K562 (cell line): ENCODE results near the gene CREB5. TPM values are rescaled to one million over a fixed set of nuclear protein-coding genes. Genes with fewer than 3 reads are reported as not detected.

Source experiments
- ATAC-seq: fragments of 200-7000 bp; cut with Tn5 transposase; 3 replicates; pipeline ENCODE4 v1.9.1; 2020; ENCODE audit warnings: moderate library complexity
- BruUV-seq: library from RNA; stranded (reverse); fragments of 400-500 nt; replicated peaks from 2 replicates; lab custom pipeline; 2021; lab: Mats Ljungman, UMichigan
- CTCF ChIA-PET: fragments of 300-600 bp; formaldehyde crosslinking; extraction: SDS; loops from one replicate; lab custom pipeline; 2021; ENCODE audit warnings: low intra/inter-chr PET ratio; lab: Yijun Ruan, JAX
- POLR2A ChIA-PET: fragments of 300-600, 350-650 bp; sonication (Branson Sonifier 250); formaldehyde crosslinking; extraction: SDS; loops from one replicate; lab custom pipeline; 2021; ENCODE audit warnings: antibody characterized with exemption, inconsistent platforms; lab: Yijun Ruan, JAX
- DNase-seq, 4 experiments: peaks; one replicate each; pipeline versions ENCODE4 v3.0.0 to v3.0.0-alpha.2; 2011 to 2018; ENCODE audit warnings: low spot score in 3 of 4, mixed read lengths in 3 of 4; ENCODE audit errors: extremely low read depth in 1 of 4
- FAIRE-seq: peaks from 2 replicates; lab custom pipeline; 2011; peaks lifted over from hg19 to GRCh38; lab: Jason Lieb, UNC
- H2AFZ ChIP-seq: 2 replicates; pipeline ENCODE4 v1.6.0; 2011; ENCODE audit warnings: low read depth, low read length, control low read depth, inconsistent platforms
- H3K27ac ChIP-seq: fragments of 200-600 bp; 3 replicates; pipeline ENCODE4 v1.8.0; 2011; ENCODE audit warnings: low read depth, mild to moderate bottlenecking, control low read depth, inconsistent platforms, low read length, moderate library complexity, mixed read lengths; ENCODE audit errors: extremely low read depth
- H3K27me3 ChIP-seq, 2 experiments: fragments of 300-600 bp in 1 of 2; 2 replicates in 1 of 2; 3 replicates in 1 of 2; pipeline versions ENCODE4 v1.6.0 to v1.8.0; 2011; ENCODE audit warnings: inconsistent platforms in 2 of 2, low read length in 2 of 2, mild to moderate bottlenecking in 1 of 2, mixed read lengths in 1 of 2, moderate library complexity in 1 of 2; ENCODE audit not compliant: control insufficient read depth in 2 of 2, insufficient read depth in 2 of 2
- H3K36me3 ChIP-seq: fragments of 300-600 bp; 3 replicates; pipeline ENCODE4 v1.8.0; 2011; ENCODE audit warnings: mild to moderate bottlenecking, low read length, inconsistent platforms; ENCODE audit not compliant: control insufficient read depth, insufficient read depth
- H3K4me1 ChIP-seq, 2 experiments: fragments of 200-600 bp in 1 of 2; replicated peaks in 1 of 2; 2 replicates in 1 of 2; 3 replicates in 1 of 2; pipeline versions ENCODE4 v1.5.1 to v1.8.0; 2011; ENCODE audit warnings: inconsistent platforms in 2 of 2, low read length in 2 of 2, mild to moderate bottlenecking in 1 of 2, mixed read lengths in 1 of 2, moderate library complexity in 1 of 2; ENCODE audit not compliant: control insufficient read depth in 2 of 2, insufficient read depth in 2 of 2
- H3K4me2 ChIP-seq: 2 replicates; pipeline ENCODE4 v1.6.1; 2011; ENCODE audit warnings: low read length, control low read depth, inconsistent platforms, mixed read lengths; ENCODE audit not compliant: insufficient read depth
- H3K4me3 ChIP-seq: fragments of 200-600 bp; sonication (generic), shearing (Covaris generic); 2 replicates; pipeline ENCODE4 v1.5.1; 2016; ENCODE audit warnings: control low read depth, inconsistent platforms
- H3K79me2 ChIP-seq: fragments of 200-600 bp; 3 replicates; pipeline ENCODE4 v1.8.0; 2011; ENCODE audit warnings: low read length, inconsistent platforms; ENCODE audit not compliant: control insufficient read depth, insufficient read depth
- H3K9ac ChIP-seq, 2 experiments: 2 replicates each; pipeline versions ENCODE4 v1.6.0 to v1.6.1; 2011; ENCODE audit warnings: low read depth in 2 of 2, low read length in 2 of 2, control low read depth in 1 of 2, inconsistent platforms in 1 of 2, mild to moderate bottlenecking in 1 of 2, mixed read lengths in 1 of 2; ENCODE audit not compliant: insufficient read depth in 1 of 2
- H3K9me1 ChIP-seq: one replicate; pipeline ENCODE4 v1.6.0; 2011; ENCODE audit warnings: inconsistent platforms, mild to moderate bottlenecking, low read length, moderate library complexity; ENCODE audit not compliant: control insufficient read depth, insufficient read depth
- H3K9me3 ChIP-seq: replicated peaks from 2 replicates; pipeline ENCODE4 v1.5.1; 2011; ENCODE audit warnings: low read depth, low read length, inconsistent platforms; ENCODE audit not compliant: control insufficient read depth, insufficient read depth
- H4K20me1 ChIP-seq: replicated peaks from 2 replicates; pipeline ENCODE4 v1.6.1; 2011; ENCODE audit warnings: low read length, inconsistent platforms, mixed read lengths; ENCODE audit not compliant: control insufficient read depth, insufficient read depth
- HMG20B ChIP-seq: fragments of 250-450 bp; sonication (Bioruptor Pico); IDR thresholded peaks from 2 replicates; pipeline ENCODE4 v1.5.0; 2021; ENCODE audit warnings: mild to moderate bottlenecking
- JUND ChIP-seq, 2 experiments: IDR thresholded peaks; 2 replicates in 1 of 2; 3 replicates in 1 of 2; pipeline ENCODE4 v1.6.1; 2011; ENCODE audit warnings: borderline replicate concordance in 2 of 2, low read depth in 2 of 2, low read length in 2 of 2, improper control_type of control experiment in 1 of 2, missing biosample characterization in 1 of 2, missing genetic modification characterization in 1 of 2, missing genetic modification reagents in 1 of 2
- MEF2A ChIP-seq: IDR thresholded peaks from 2 replicates; pipeline ENCODE4 v1.6.1; 2011; ENCODE audit warnings: low read depth, mild to moderate bottlenecking, low read length, moderate library complexity; ENCODE audit not compliant: control insufficient read depth
- NCOA6 ChIP-seq: fragments of 450-650 bp; IDR thresholded peaks from 2 replicates; pipeline ENCODE4 v1.6.1; 2017; ENCODE audit warnings: mild to moderate bottlenecking
- PCBP1 ChIP-seq: fragments of 200-400 bp; formaldehyde crosslinking; IDR thresholded peaks from 2 replicates; pipeline ENCODE4 v1.6.1; 2018; ENCODE audit warnings: mild to moderate bottlenecking, low read depth, low read length; ENCODE audit not compliant: poor library complexity, severe bottlenecking
- RBM25 ChIP-seq: fragments of 200-400 bp; formaldehyde crosslinking; IDR thresholded peaks from 2 replicates; pipeline ENCODE4 v1.6.1; 2018; ENCODE audit warnings: low read length, low read depth, moderate library complexity; ENCODE audit not compliant: severe bottlenecking
- TCF3 ChIP-seq: sonication (generic); formaldehyde crosslinking; IDR thresholded peaks from 2 replicates; pipeline ENCODE4 v1.4.0; 2020; ENCODE audit warnings: mild to moderate bottlenecking, missing genetic modification reagents
- ZC3H11A ChIP-seq: IDR thresholded peaks from 2 replicates; pipeline ENCODE4 v1.6.1; 2012; ENCODE audit warnings: low read depth, low read length, improper control_type of control experiment
- ZFP36 ChIP-seq: fragments of 150-350 bp; IDR thresholded peaks from 2 replicates; pipeline ENCODE4 v1.6.1; 2018; ENCODE audit warnings: low read length, low read depth; ENCODE audit not compliant: partially characterized antibody
- ZNF197 ChIP-seq: fragments of 200-800 bp; sonication (Bioruptor generic); IDR thresholded peaks from 2 replicates; pipeline ENCODE4 v1.6.1; 2016; ENCODE audit warnings: low read depth, missing genetic modification characterization, missing compliant biosample characterization
- ZNF224 ChIP-seq: sonication (generic); formaldehyde crosslinking; IDR thresholded peaks from 2 replicates; pipeline ENCODE4 v1.8.0; 2022; ENCODE audit warnings: mild to moderate bottlenecking, missing genetic modification reagents
- ZNF589 ChIP-seq: fragments of 200-800 bp; sonication (Bioruptor generic); IDR thresholded peaks from 2 replicates; pipeline ENCODE4 v1.6.1; 2016; ENCODE audit warnings: low read depth, missing genetic modification characterization, missing compliant biosample characterization
- WGBS: fragments of 100-300 bp; shearing (Covaris generic); methylation state at CpG from one replicate; pipeline ENCODE4 v1.1.6; 2016; ENCODE audit warnings: low coverage, mixed read lengths; ENCODE audit not compliant: insufficient coverage; ENCODE audit errors: missing lambda C conversion rate; 5-methylcytosine and 5-hydroxymethylcytosine counted together
- in situ Hi-C: fragments of 300-500 bp; cut with MboI; formaldehyde crosslinking; loops from 4 replicates; pipeline ENCODE4 v1.15.0; 2018; ENCODE audit warnings: inconsistent platforms, mixed read lengths
- intact Hi-C: fragments of 100-400 bp; cut with micrococcal nuclease; formaldehyde crosslinking; loops from 2 replicates; pipeline ENCODE4 v1.14.2; 2022
- polyA plus RNA-seq, 8 experiments: library from polyadenylated mRNA; depleted of rRNA in 4 of 8; stranded (reverse) in 5 of 8; unstranded in 3 of 8; fragments of >200 nt; fragmentation: Nextera tagmentation in 2 of 8; fragmentation: Illumina TruSeq in 1 of 8; extraction: Ambion mirVana in 2 of 8; extraction: Trizol in 1 of 8; gene quantifications; 2 replicates each; pipeline versions ENCODE4 v1.2.1 to v1.2.3, GENCODE V29; 2011 to 2014; ENCODE audit warnings: inconsistent platforms in 1 of 8, missing spikeins in 1 of 8
- total RNA-seq, 7 experiments: library from RNA; depleted of rRNA in 6 of 7; stranded (reverse); fragments of >200 nt in 6 of 7; fragmentation: Illumina TruSeq in 2 of 7; extraction: Trizol in 2 of 7; gene quantifications; 2 replicates each; pipeline versions ENCODE4 v1.2.1 to v1.2.3, GENCODE V29; 2011 to 2021; ENCODE audit warnings: low replicate concordance in 1 of 7
- TF ChIP-seq, protein P1 (sequence below): sonication (generic); formaldehyde crosslinking; IDR thresholded peaks from 2 replicates; pipeline ENCODE4 v1.8.0; 2022; ENCODE audit warnings: mild to moderate bottlenecking, missing genetic modification reagents
- TF ChIP-seq, protein P2 (sequence below): IDR thresholded peaks from 2 replicates; pipeline ENCODE4 v1.6.1; 2011; ENCODE audit not compliant: insufficient read length; ENCODE audit errors: extremely low read depth

Gene CREB5
- total and polyA plus RNA-seq, 9 of the 15 experiments (the other 6 are each of a cell fraction or from before 2014, with no cell fraction given): 0.33 to 6.4 (median 1.8) TPM

DNA sequence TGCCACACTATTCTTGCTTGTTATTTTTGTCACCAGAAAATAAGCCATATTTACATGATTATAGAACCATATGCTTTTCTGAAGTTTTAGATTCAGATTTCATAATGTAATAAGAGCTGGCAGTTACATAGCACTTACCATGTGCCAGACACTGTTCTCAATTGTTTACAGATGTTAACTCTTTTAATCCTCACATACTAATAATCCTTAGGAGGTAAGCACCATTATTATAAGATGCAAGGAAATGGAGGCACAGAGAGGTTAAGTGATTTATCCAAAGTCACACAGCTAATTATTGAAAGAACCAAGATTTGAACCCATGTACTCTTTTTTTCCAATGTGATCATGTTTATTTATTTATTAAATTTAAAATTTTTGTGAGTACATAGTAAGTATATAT is 57.2 kb downstream of the CREB5 start:
- Histone ChIP-seq H3K9me3 (no peaks in the 10 kb centered on the region), H2AFZ (no peak overlapping the region), H3K9ac (no peak overlapping the region), H3K4me3 (no peak overlapping the region), H4K20me1 (no peaks in the 10 kb centered on the region; the same call in 1 of the 2 replicates), H3K79me2 (no peaks in the 10 kb centered on the region), H3K27me3 (no peaks in the 10 kb centered on the region; a peak in 2 of 5 replicates), H3K36me3 (no peaks in the 10 kb centered on the region), H3K4me1 (no peaks in the 10 kb centered on the region), H3K27ac (no peak overlapping the region), H3K9me1 (no peaks in the 10 kb centered on the region), H3K4me2 (no peak overlapping the region)
- in situ Hi-C loops: no loop called here
- ChIA-PET POLR2A (no interaction called here), CTCF (no interaction called here)
- peak; percentile 35 for TF ChIP-seq ZFP36
- TF ChIP-seq RBM25: peak; percentile 88
- no peak for TF ChIP-seq JUND (IDR thresholded peaks at IDR 0.05; ENCODE audit: borderline replicate concordance, low read depth, low read length)
- TF ChIP-seq JUND (tag; IDR thresholded peaks at IDR 0.05; ENCODE audit: borderline replicate concordance, low read depth, low read length): no peak
- FAIRE-seq: no peak
- intact Hi-C loops: no loop called here
- no peak for ATAC-seq
- no peak for DNase-seq
- BruUV-seq: no TSS peak

DNA sequence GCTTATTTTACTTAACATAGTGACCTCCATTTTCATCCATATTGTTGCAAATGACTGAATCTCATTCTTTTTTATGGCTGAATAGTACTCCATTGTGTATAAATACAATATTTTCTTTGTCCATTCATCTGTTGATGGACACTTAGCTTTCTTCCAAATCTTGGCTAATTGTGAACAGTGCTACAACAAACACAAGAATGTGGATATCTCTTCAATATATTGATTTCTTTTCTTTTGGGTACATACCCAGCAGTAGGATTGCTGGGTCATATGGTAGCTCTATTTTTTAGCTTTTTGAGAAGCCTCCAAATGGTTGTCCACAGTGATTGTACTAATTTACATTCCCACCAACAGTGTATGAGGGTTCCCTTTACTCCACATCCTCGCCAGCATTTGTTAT is 58.0 kb downstream of the CREB5 start:
- no peaks in the 10 kb centered on the region for H3K36me3 ChIP-seq
- no peak overlapping the region for H3K27ac ChIP-seq
- no peak for ATAC-seq
- no peaks in the 10 kb centered on the region for H3K4me1 ChIP-seq
- CTCF ChIA-PET: no interaction called here
- POLR2A ChIA-PET: no interaction called here
- H3K4me2 ChIP-seq: no peak overlapping the region
- no peaks in the 10 kb centered on the region for H3K79me2 ChIP-seq
- H3K4me3 ChIP-seq: no peak overlapping the region
- no peaks in the 10 kb centered on the region for H3K9me3 ChIP-seq
- H3K9me1 ChIP-seq: no peaks in the 10 kb centered on the region
- no peak overlapping the region for H2AFZ ChIP-seq
- DNase-seq: no peak
- no peaks in the 10 kb centered on the region; a peak in 2 of 5 replicates for H3K27me3 ChIP-seq
- no peaks in the 10 kb centered on the region; the same call in 1 of the 2 replicates for H4K20me1 ChIP-seq
- intact Hi-C loops (no loop called here), in situ Hi-C loops (no loop called here)
- WGBS: 0% methylated on average over 1 of the region's 1 CpG
- no TSS peak for BruUV-seq
- no peak overlapping the region for H3K9ac ChIP-seq
- FAIRE-seq: no peak
- TF ChIP-seq ZNF197 (CRISPR knock-in tag): no peak
- no peak for TF ChIP-seq ZNF589 (CRISPR knock-in tag)
- TF ChIP-seq ZC3H11A: no peak
- no peak for TF ChIP-seq MEF2A
- no peak for TF ChIP-seq NCOA6
- no peak for TF ChIP-seq PCBP1
- TF ChIP-seq TCF3 (CRISPR knock-in tag): no peak
- no peak for TF ChIP-seq ZNF224 (CRISPR knock-in tag)
- TF ChIP-seq, protein P1, sequence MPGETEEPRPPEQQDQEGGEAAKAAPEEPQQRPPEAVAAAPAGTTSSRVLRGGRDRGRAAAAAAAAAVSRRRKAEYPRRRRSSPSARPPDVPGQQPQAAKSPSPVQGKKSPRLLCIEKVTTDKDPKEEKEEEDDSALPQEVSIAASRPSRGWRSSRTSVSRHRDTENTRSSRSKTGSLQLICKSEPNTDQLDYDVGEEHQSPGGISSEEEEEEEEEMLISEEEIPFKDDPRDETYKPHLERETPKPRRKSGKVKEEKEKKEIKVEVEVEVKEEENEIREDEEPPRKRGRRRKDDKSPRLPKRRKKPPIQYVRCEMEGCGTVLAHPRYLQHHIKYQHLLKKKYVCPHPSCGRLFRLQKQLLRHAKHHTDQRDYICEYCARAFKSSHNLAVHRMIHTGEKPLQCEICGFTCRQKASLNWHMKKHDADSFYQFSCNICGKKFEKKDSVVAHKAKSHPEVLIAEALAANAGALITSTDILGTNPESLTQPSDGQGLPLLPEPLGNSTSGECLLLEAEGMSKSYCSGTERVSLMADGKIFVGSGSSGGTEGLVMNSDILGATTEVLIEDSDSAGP (CRISPR knock-in tag): no peak
- TF ChIP-seq HMG20B (CRISPR knock-in tag): no peak
- TF ChIP-seq, protein P2, sequence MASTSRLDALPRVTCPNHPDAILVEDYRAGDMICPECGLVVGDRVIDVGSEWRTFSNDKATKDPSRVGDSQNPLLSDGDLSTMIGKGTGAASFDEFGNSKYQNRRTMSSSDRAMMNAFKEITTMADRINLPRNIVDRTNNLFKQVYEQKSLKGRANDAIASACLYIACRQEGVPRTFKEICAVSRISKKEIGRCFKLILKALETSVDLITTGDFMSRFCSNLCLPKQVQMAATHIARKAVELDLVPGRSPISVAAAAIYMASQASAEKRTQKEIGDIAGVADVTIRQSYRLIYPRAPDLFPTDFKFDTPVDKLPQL: no peak
